GM10266 (cell line): Measurements from ENCODE around the gene RBPMS2.
"Not testable (repeated sequence)": the region's sequence is repeated elsewhere in the genome, so short reads cannot be mapped to it uniquely, and the experiment has no call there.

ENCODE experiments used
- DNase-seq: peaks from one replicate; pipeline ENCODE4 v3.0.0; 2012; ENCODE audit errors: extremely low spot score
- CTCF ChIP-seq: IDR thresholded peaks from 2 replicates; pipeline ENCODE4 v1.5.1; 2012; ENCODE audit warnings: mild to moderate bottlenecking, low read depth; ENCODE audit not compliant: control insufficient read depth, insufficient read depth; ENCODE audit errors: missing control alignments

RBPMS2 gene

GRCh38 chr15:64775551-64776401 is at the start of gene RBPMS2:
Gene RBPMS2, minus strand, starts transcription at chr15:64775589. Its CDS starts 270 bp downstream, at chr15:64775319.
- DNase-seq = peak; percentile 82
- no peak for TF ChIP-seq CTCF

GRCh38 chr15:64824929-64825430 is 49.6 kb upstream of the RBPMS2 start:
- no peak for TF ChIP-seq CTCF
- DNase-seq = no peak

- no peak for DNase-seq
- no peak for TF ChIP-seq CTCF
These were observed 41.1 kb upstream of the RBPMS2 start for GRCh38 chr15:64816452-64816851.

- not testable (repeated sequence) for DNase-seq
These were observed 39.6 kb upstream of the RBPMS2 start for GRCh38 chr15:64814965-64815364.

- DNase-seq = not testable (repeated sequence)
These were observed 38.9 kb upstream of the RBPMS2 start for GRCh38 chr15:64814283-64814682.

GRCh38 chr15:64813075-64813474 is 37.7 kb upstream of the RBPMS2 start:
- TF ChIP-seq CTCF = no peak
- no peak for DNase-seq

GRCh38 chr15:64810497-64811326 is 35.3 kb upstream of the RBPMS2 start:
- no peak for TF ChIP-seq CTCF
- no peak for DNase-seq

GRCh38 chr15:64809649-64810496 is 34.5 kb upstream of the RBPMS2 start:
- TF ChIP-seq CTCF = peak; percentile 95
- peak; percentile 82 for DNase-seq
